Mesothelial cell of epicardium (in vitro differentiated cells): ENCODE measurements around the gene PTPRCAP. TPM values are rescaled to one million over a fixed set of nuclear protein-coding genes. Genes with fewer than 3 reads are reported as not detected.

ENCODE experiments used
- DNase-seq, 2 experiments: peaks; one replicate each; pipeline ENCODE4 v3.0.0; 2021; ENCODE audit warnings: low spot score in 2 of 2; ENCODE audit not compliant: unreplicated experiment in 2 of 2
- H3K27ac Mint-ChIP-seq: 2 replicates; pipeline ENCODE4 v1.8.0; 2021; ENCODE audit warnings: mixed read lengths
- H3K27me3 Mint-ChIP-seq: 2 replicates; pipeline ENCODE4 v1.8.0; 2021; ENCODE audit warnings: low read depth, mixed read lengths
- H3K36me3 Mint-ChIP-seq: 2 replicates; pipeline ENCODE4 v1.8.0; 2021; ENCODE audit warnings: mixed read lengths
- H3K4me1 Mint-ChIP-seq: 2 replicates; pipeline ENCODE4 v1.8.0; 2021; ENCODE audit warnings: mixed read lengths
- H3K4me3 Mint-ChIP-seq: 2 replicates; pipeline ENCODE4 v1.8.0; 2021; ENCODE audit warnings: mild to moderate bottlenecking, moderate library complexity, mixed read lengths
- H3K9me3 Mint-ChIP-seq: 2 replicates; pipeline ENCODE4 v1.8.0; 2021; ENCODE audit warnings: mixed read lengths
- total RNA-seq: library from RNA; stranded (reverse); gene quantifications from 3 replicates; pipeline ENCODE4 v1.2.1, GENCODE V29; 2021
- TF ChIP-seq, protein P1 (sequence below): fragments of 200-600 bp; sonication (generic); IDR thresholded peaks from one replicate; pipeline ENCODE4 v1.5.0; 2021; ENCODE audit warnings: antibody characterized with exemption; ENCODE audit not compliant: unreplicated experiment

The PTPRCAP gene
- total RNA-seq, 1 donor from 2014 or later, result 1.8 TPM

DNA sequence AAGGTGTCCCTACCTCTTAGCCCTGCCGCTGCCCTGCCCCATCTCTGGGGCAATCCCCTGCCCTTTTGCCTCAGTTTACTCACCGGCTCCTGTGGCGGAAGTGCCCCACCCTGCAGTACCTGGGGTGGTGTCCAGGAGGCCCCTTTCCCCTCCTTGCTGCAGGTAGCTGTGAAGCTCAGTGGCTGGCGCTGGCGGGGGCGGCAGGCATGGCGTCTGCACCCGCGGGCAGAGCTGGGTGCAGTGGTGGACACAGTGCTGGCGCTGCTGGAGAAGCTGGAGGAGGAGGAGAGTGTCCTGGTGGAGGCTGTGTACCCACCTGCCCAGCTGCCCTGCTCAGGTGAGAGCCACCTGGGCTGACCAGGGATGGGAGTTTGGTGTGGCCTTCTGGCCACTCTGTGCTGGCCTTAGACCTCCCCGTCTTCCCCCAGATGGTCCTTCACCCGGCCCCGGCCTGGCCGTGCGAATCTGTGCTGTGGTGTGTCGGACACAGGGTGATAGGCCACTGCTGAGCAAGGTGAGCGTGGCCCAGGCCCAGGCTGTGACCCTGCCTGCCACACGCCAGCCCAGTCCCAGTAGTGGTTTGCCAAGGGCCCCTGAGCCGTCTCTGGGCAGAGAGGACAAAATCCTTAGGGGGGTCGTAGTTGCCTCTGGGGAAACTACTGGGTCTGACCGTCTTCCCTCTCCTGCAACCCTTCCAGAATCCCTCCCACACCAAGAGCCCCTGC lies 18.0 kb downstream of the PTPRCAP start:
- Mint-ChIP-seq H3K4me3 (peak overlapping the region; percentile 63), H3K27ac (no peak overlapping the region), H3K4me1 (peaks cover 23% of the 10 kb centered on the region), H3K9me3 (no peaks in the 10 kb centered on the region), H3K36me3 (no peaks in the 10 kb centered on the region), H3K27me3 (peaks cover 17% of the 10 kb centered on the region)
- DNase-seq, result no peak
- TF ChIP-seq, protein P1, sequence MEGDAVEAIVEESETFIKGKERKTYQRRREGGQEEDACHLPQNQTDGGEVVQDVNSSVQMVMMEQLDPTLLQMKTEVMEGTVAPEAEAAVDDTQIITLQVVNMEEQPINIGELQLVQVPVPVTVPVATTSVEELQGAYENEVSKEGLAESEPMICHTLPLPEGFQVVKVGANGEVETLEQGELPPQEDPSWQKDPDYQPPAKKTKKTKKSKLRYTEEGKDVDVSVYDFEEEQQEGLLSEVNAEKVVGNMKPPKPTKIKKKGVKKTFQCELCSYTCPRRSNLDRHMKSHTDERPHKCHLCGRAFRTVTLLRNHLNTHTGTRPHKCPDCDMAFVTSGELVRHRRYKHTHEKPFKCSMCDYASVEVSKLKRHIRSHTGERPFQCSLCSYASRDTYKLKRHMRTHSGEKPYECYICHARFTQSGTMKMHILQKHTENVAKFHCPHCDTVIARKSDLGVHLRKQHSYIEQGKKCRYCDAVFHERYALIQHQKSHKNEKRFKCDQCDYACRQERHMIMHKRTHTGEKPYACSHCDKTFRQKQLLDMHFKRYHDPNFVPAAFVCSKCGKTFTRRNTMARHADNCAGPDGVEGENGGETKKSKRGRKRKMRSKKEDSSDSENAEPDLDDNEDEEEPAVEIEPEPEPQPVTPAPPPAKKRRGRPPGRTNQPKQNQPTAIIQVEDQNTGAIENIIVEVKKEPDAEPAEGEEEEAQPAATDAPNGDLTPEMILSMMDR, result no peak

DNA sequence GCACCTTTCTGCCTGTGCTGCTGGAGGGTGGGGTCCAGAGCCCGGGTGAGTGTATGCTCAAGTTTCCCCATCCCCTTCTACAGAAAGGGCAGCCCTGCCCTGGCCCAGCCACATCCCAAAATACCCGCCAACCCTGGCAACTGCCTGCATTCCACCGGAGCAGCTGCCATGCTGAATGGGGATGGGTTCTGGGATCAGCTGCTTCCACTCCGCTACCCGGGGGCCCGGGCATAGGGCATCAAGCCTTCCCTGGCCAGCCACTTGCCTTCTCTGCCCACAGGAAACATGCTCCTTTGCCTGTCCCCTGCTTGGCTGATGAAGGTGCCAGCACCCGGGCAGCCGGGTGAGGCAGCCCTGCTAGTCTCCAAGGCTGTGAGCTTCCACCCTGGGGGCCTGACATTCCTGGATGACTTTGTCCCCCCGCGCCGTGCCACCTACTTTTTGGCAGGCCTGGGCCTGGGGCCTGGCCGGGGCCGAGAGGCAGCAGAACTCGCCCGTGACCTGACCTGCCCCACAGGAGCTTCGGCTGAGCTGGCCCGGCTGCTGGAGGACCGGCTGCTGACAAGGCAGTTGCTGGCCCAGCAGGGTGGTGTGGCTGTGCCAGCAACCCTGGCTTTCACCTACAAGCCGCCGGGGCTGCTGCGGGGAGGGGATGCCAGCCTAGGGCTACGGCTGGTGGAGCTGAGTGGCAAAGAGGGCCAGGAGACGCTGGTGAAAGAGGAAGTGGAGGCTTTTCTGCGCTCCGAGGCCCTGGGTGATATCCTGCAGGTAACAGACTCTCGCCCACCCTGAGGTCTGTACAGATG lies 18.8 kb downstream of the PTPRCAP start:
- H3K27ac Mint-ChIP-seq, result no peak overlapping the region
- no peak overlapping the region for H3K4me3 Mint-ChIP-seq
- TF ChIP-seq, protein P1, result no peak
- H3K9me3 Mint-ChIP-seq, result no peaks in the 10 kb centered on the region
- H3K36me3 Mint-ChIP-seq, result no peaks in the 10 kb centered on the region
- peaks cover 20% of the 10 kb centered on the region for H3K27me3 Mint-ChIP-seq
- DNase-seq, result no peak
- H3K4me1 Mint-ChIP-seq, result peaks cover 23% of the 10 kb centered on the region

DNA sequence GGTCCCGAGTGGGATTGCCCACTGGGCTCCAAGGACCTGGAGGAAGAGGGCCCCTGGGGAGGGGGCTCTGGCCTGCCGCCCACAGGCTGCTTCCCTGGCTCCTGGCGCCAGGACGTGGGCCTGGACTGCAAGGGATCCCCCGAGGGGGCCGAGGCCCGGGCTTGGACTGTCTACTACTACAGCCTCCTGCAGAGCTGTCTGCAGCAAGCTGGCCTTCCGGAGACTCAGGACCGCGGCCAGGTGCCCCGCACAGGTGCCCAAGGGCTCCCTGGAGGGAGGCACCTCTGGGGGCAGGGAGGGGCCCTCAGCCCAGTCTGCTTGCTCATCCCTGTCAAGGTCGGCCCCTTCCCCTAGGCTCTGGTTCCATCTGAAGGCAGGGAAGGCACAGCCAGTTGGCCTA lies 20.1 kb downstream of the PTPRCAP start:
- Mint-ChIP-seq H3K9me3 (no peaks in the 10 kb centered on the region), H3K27ac (no peak overlapping the region), H3K36me3 (no peaks in the 10 kb centered on the region), H3K27me3 (peaks cover 30% of the 10 kb centered on the region), H3K4me3 (no peak overlapping the region), H3K4me1 (peaks cover 27% of the 10 kb centered on the region)
- TF ChIP-seq, protein P1, result no peak
- no peak for DNase-seq

GRCh38 chr11:67416416-67417335 lies 20.8 kb downstream of the PTPRCAP start:
- Mint-ChIP-seq H3K27me3 (peaks cover 38% of the 10 kb centered on the region), H3K4me1 (peaks cover 27% of the 10 kb centered on the region), H3K4me3 (peak overlapping the region; percentile 62), H3K36me3 (no peaks in the 10 kb centered on the region), H3K9me3 (no peaks in the 10 kb centered on the region), H3K27ac (peak overlapping the region; percentile 83)
- DNase-seq, result no peak
- TF ChIP-seq, protein P1, result no peak

DNA sequence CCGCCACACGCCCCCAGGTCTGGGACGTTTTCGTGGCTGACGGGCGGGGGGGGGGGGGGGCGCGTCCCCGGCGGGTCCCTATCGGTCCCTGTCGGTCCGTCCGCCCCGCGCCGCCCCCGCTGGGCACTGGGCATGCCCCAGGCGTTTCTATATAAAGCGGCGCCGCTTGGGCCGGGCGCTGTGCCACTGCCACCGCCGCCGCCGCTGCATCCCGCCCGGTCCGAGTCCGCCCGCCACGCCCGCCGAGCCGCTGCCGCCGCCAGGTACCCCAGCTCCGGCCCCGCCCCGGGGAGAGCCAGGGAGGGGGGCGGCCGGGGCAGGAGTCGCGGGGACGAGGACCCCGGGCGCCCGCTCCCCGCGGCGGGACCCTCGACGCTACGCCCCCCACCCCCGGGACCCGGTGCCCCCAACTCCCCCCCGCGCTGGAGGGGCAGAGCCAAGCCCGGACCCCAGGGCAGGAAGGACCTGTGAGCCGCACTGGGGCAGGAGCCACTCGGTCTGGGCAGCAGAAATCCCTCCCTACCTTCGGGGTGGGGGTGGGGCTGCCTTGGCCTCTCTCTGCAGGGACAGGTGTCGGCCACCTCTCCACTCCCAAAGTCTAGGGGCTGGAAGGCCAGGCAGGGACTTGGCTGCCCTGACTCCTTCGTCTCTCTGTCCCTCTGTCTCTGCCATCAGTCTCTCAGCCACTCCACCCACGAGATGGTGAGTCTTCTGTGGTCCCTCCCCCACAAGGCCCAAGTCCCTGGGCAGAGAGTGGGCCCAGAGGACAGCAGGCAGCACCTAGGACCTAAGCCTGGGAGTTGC lies 21.8 kb downstream of the PTPRCAP start, which contains the start of gene CARNS1:
Gene CARNS1, plus strand, starts transcription at position 178 of the 804 bp plus-strand sequence. Its CDS starts 522 bp downstream, at position 700.
- Mint-ChIP-seq H3K36me3 (no peaks in the 10 kb centered on the region), H3K4me1 (peaks cover 24% of the 10 kb centered on the region), H3K9me3 (no peaks in the 10 kb centered on the region), H3K27me3 (peaks cover 45% of the 10 kb centered on the region), H3K4me3 (peak within 1 kb of the TSS; percentile 62), H3K27ac (peak within 1 kb of the TSS; percentile 83)
- no peak for DNase-seq
- TF ChIP-seq, protein P1, result no peak
